ENCODE data around the gene MS4A4E.

DNA sequence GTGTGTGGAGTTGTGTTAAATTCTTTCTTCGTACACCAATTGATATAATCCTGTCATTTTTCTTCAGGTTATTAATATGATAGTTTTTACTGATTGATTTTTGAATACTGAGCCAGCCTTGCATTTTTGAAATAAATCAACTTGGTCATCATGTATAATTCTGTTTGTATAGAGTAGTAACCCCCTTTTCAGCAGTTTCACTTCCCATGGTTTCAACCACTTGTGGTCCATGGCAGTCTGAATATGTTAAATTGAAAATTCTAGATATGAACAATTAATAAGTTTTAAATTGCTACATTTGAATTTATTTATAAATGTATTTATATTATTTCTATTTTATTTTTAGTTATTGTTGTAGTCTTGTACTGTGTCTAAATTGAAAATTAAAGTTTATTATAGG lies 92.7 kb downstream of the MS4A4E start:
- TF ChIP-seq, protein P1, sequence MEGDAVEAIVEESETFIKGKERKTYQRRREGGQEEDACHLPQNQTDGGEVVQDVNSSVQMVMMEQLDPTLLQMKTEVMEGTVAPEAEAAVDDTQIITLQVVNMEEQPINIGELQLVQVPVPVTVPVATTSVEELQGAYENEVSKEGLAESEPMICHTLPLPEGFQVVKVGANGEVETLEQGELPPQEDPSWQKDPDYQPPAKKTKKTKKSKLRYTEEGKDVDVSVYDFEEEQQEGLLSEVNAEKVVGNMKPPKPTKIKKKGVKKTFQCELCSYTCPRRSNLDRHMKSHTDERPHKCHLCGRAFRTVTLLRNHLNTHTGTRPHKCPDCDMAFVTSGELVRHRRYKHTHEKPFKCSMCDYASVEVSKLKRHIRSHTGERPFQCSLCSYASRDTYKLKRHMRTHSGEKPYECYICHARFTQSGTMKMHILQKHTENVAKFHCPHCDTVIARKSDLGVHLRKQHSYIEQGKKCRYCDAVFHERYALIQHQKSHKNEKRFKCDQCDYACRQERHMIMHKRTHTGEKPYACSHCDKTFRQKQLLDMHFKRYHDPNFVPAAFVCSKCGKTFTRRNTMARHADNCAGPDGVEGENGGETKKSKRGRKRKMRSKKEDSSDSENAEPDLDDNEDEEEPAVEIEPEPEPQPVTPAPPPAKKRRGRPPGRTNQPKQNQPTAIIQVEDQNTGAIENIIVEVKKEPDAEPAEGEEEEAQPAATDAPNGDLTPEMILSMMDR (IDR thresholded peaks at IDR 0.05): no peak
- TF ChIP-seq POLR2A (IDR thresholded peaks at IDR 0.05) (no peak), POLR2AphosphoS5 (IDR thresholded peaks at IDR 0.05) (no peak)

Data from prostate gland (tissue), 2 donors.